H1 (cell line): Measurements from ENCODE around the gene GPR176. TPM values are rescaled to one million over a fixed set of nuclear protein-coding genes. Genes with fewer than 3 reads are reported as not detected.

Experiments used
- CTCF ChIA-PET: fragments of 300-600 bp; sonication (Branson Sonifier 250); formaldehyde crosslinking; loops from one replicate; lab custom pipeline; 2021; ENCODE audit not compliant: partially characterized antibody; lab: Charles Lee
- POLR2A ChIA-PET: fragments of 300-600 bp; sonication (Branson Sonifier 250); formaldehyde crosslinking; loops from one replicate; lab custom pipeline; 2021; ENCODE audit warnings: inconsistent platforms; ENCODE audit not compliant: partially characterized antibody; lab: Charles Lee
- DNase-seq, 2 experiments: peaks; one replicate each; pipeline versions ENCODE4 v3.0.0 to v3.0.0-alpha.2; 2010 to 2022; ENCODE audit warnings: low spot score in 2 of 2, low read depth in 1 of 2, mixed read lengths in 1 of 2
- FAIRE-seq: peaks from 2 replicates; lab custom pipeline; 2011; peaks lifted over from hg19 to GRCh38; lab: Jason Lieb, UNC
- H2AFZ ChIP-seq: 2 replicates; pipeline ENCODE4 v1.8.1; 2012; ENCODE audit warnings: low read length, inconsistent platforms
- H2AK5ac ChIP-seq: 2 replicates; pipeline ENCODE4 v1.6.1; 2013; ENCODE audit warnings: low read depth, low read length
- H2BK120ac ChIP-seq: replicated peaks from 2 replicates; pipeline ENCODE3; 2013; ENCODE audit warnings: low read depth, low read length, inconsistent platforms
- H2BK12ac ChIP-seq: 2 replicates; pipeline ENCODE4 v1.6.1; 2013; ENCODE audit warnings: low read depth, low read length
- H2BK15ac ChIP-seq: 2 replicates; pipeline ENCODE4 v1.6.1; 2013; ENCODE audit warnings: low read length
- H2BK20ac ChIP-seq: 2 replicates; pipeline ENCODE4 v1.6.1; 2013; ENCODE audit warnings: low read length
- H2BK5ac ChIP-seq: 2 replicates; pipeline ENCODE4 v1.6.1; 2013; ENCODE audit warnings: low read depth, low read length
- H3K14ac ChIP-seq: 2 replicates; pipeline ENCODE4 v1.6.1; 2013; ENCODE audit warnings: inconsistent platforms; ENCODE audit not compliant: insufficient read length
- H3K18ac ChIP-seq: 2 replicates; pipeline ENCODE4 v1.6.1; 2013; ENCODE audit warnings: low read length; ENCODE audit errors: extremely low read depth
- H3K23ac ChIP-seq: 2 replicates; pipeline ENCODE4 v1.6.1; 2013; ENCODE audit warnings: inconsistent platforms; ENCODE audit not compliant: insufficient read length
- H3K23me2 ChIP-seq: 2 replicates; pipeline ENCODE4 v1.6.1; 2013; ENCODE audit warnings: low read depth, low read length
- H3K27ac ChIP-seq: 2 replicates; pipeline ENCODE4 v1.6.1; 2011; ENCODE audit warnings: low read depth, low read length, inconsistent platforms
- H3K27me3 ChIP-seq, 4 experiments: replicated peaks in 1 of 4; 1 replicate in 1 of 4; 2 replicates in 3 of 4; pipeline versions ENCODE4 v1.6.1 to v1.8.1; 2011 to 2013; ENCODE audit warnings: low read length in 3 of 4, mild to moderate bottlenecking in 3 of 4, inconsistent platforms in 2 of 4, mixed read lengths in 2 of 4, moderate library complexity in 1 of 4; ENCODE audit not compliant: control insufficient read depth in 3 of 4, insufficient read depth in 3 of 4; ENCODE audit errors: extremely low read depth in 1 of 4
- H3K36me3 ChIP-seq, 4 experiments: 2 replicates each; pipeline versions ENCODE4 v1.6.1 to v1.8.1; 2011 to 2013; ENCODE audit warnings: mild to moderate bottlenecking in 4 of 4, low read length in 3 of 4, moderate library complexity in 2 of 4, control low read depth in 1 of 4, inconsistent platforms in 1 of 4; ENCODE audit not compliant: insufficient read depth in 4 of 4, control insufficient read depth in 2 of 4
- H3K4ac ChIP-seq: replicated peaks from 2 replicates; pipeline ENCODE3; 2013; ENCODE audit warnings: low read length, low read depth, mixed read lengths, inconsistent platforms; ENCODE audit not compliant: insufficient read length
- H3K4me1 ChIP-seq, 4 experiments: replicated peaks in 1 of 4; 1 replicate in 1 of 4; 2 replicates in 3 of 4; pipeline versions ENCODE4 v1.6.1 to v1.8.1; 2011 to 2013; ENCODE audit warnings: low read length in 3 of 4, inconsistent platforms in 2 of 4, mixed read lengths in 1 of 4; ENCODE audit not compliant: insufficient read depth in 4 of 4, control insufficient read depth in 3 of 4
- H3K4me2 ChIP-seq, 2 experiments: 2 replicates each; pipeline versions ENCODE4 v1.6.1 to v1.8.1; 2011 to 2013; ENCODE audit warnings: low read depth in 2 of 2, low read length in 2 of 2, control low read depth in 1 of 2, inconsistent platforms in 1 of 2, mild to moderate bottlenecking in 1 of 2; ENCODE audit not compliant: insufficient read depth in 1 of 2
- H3K4me3 ChIP-seq, 4 experiments: fragments of 200-600, 300-600 bp in 1 of 4; sonication (generic), shearing (Covaris generic), sonication (Bioruptor Twin) in 1 of 4; 2 replicates each; pipeline versions ENCODE4 v1.5.1 to v1.8.1; 2011 to 2016; ENCODE audit warnings: low read length in 4 of 4, low read depth in 3 of 4, control low read depth in 2 of 4, inconsistent platforms in 2 of 4, mild to moderate bottlenecking in 2 of 4, mixed read lengths in 1 of 4, moderate library complexity in 1 of 4; ENCODE audit not compliant: insufficient read depth in 2 of 4; ENCODE audit errors: extremely low read depth in 1 of 4
- H3K56ac ChIP-seq: replicated peaks from 2 replicates; pipeline ENCODE3; 2013; ENCODE audit warnings: low read depth, mild to moderate bottlenecking, mixed read lengths, low read length, inconsistent platforms; ENCODE audit not compliant: insufficient read length
- H3K79me1 ChIP-seq: 2 replicates; pipeline ENCODE4 v1.6.1; 2013; ENCODE audit warnings: low read depth, low read length, control low read depth
- H3K79me2 ChIP-seq, 2 experiments: 2 replicates each; pipeline versions ENCODE4 v1.6.1 to v1.8.1; 2012 to 2013; ENCODE audit warnings: low read length in 2 of 2, mild to moderate bottlenecking in 2 of 2, inconsistent platforms in 1 of 2; ENCODE audit not compliant: insufficient read depth in 2 of 2, control insufficient read depth in 1 of 2
- H3K9ac ChIP-seq, 4 experiments: replicated peaks in 1 of 4; 1 replicate in 1 of 4; 2 replicates in 3 of 4; pipeline versions ENCODE4 v1.6.1 to v1.8.1; 2011 to 2013; ENCODE audit warnings: low read depth in 3 of 4, low read length in 3 of 4, control low read depth in 2 of 4, mild to moderate bottlenecking in 2 of 4, moderate library complexity in 2 of 4, inconsistent platforms in 1 of 4; ENCODE audit errors: extremely low read depth in 1 of 4
- H3K9me3 ChIP-seq, 2 experiments: 2 replicates each; pipeline versions ENCODE4 v1.6.1 to v1.8.1; 2012 to 2013; ENCODE audit warnings: mild to moderate bottlenecking in 2 of 2, moderate library complexity in 2 of 2, control low read depth in 1 of 2, inconsistent platforms in 1 of 2, low read depth in 1 of 2, low read length in 1 of 2, mixed read lengths in 1 of 2; ENCODE audit not compliant: insufficient read depth in 2 of 2
- H4K20me1 ChIP-seq, 2 experiments: replicated peaks in 1 of 2; 2 replicates each; pipeline versions ENCODE3 to v1.8.1; 2011 to 2013; ENCODE audit warnings: inconsistent platforms in 2 of 2, low read length in 2 of 2, mild to moderate bottlenecking in 1 of 2; ENCODE audit not compliant: insufficient read depth in 2 of 2, control insufficient read depth in 1 of 2
- H4K5ac ChIP-seq: 2 replicates; pipeline ENCODE4 v1.6.1; 2013; ENCODE audit warnings: low read length, low read depth, mixed read lengths, inconsistent platforms; ENCODE audit not compliant: insufficient read length
- H4K8ac ChIP-seq: 2 replicates; pipeline ENCODE4 v1.8.0; 2013; ENCODE audit warnings: mild to moderate bottlenecking, moderate library complexity, low read length, inconsistent platforms; ENCODE audit not compliant: insufficient read depth; ENCODE audit errors: extremely low read depth
- H4K91ac ChIP-seq: replicated peaks from 2 replicates; pipeline ENCODE3; 2013; ENCODE audit warnings: low read length, mixed read lengths, inconsistent platforms; ENCODE audit not compliant: insufficient read length
- KDM5A ChIP-seq: fragments of 200-600 bp; IDR thresholded peaks from 2 replicates; pipeline ENCODE4 v1.7.1; 2012; ENCODE audit warnings: mild to moderate bottlenecking, low read length, inconsistent platforms, mixed read lengths
- RXRA ChIP-seq: IDR thresholded peaks from 2 replicates; pipeline ENCODE4 v1.6.1; 2011; ENCODE audit warnings: low read depth, mild to moderate bottlenecking, low read length, moderate library complexity; ENCODE audit not compliant: insufficient read depth
- SP1 ChIP-seq: IDR thresholded peaks from 2 replicates; pipeline ENCODE4 v1.6.1; 2011; ENCODE audit warnings: low read depth, low read length
- TCF12 ChIP-seq: IDR thresholded peaks from 2 replicates; pipeline ENCODE4 v1.6.1; 2011; ENCODE audit warnings: low read depth, mild to moderate bottlenecking, low read length
- TEAD4 ChIP-seq: IDR thresholded peaks from 2 replicates; pipeline ENCODE4 v1.6.1; 2012; ENCODE audit warnings: low read depth, low read length, inconsistent platforms, mixed read lengths
- USF2 ChIP-seq: IDR thresholded peaks from 2 replicates; pipeline ENCODE4 v1.6.1; 2011; ENCODE audit warnings: low read length, improper control_type of control experiment
- WGBS, 2 experiments: shearing (Covaris generic) in 1 of 2; methylation state at CpG; one replicate each; pipeline versions ENCODE4 v1.1.6 to v1.1.7; 2013 to 2015; ENCODE audit warnings: low lambda C conversion rate in 2 of 2, mixed read lengths in 2 of 2, inconsistent platforms in 1 of 2, low coverage in 1 of 2, missing lambda C conversion rate in 1 of 2; ENCODE audit not compliant: insufficient replicate concordance in 2 of 2, insufficient coverage in 1 of 2, insufficient read length in 1 of 2; ENCODE audit errors: extremely low coverage in 1 of 2, missing lambda C conversion rate in 1 of 2; 5-methylcytosine and 5-hydroxymethylcytosine counted together
- polyA plus RNA-seq, 7 experiments: library from polyadenylated mRNA; depleted of rRNA in 3 of 7; stranded (reverse) in 5 of 7; unstranded in 2 of 7; fragments of >200 nt in 5 of 7; fragments of 200-250 nt in 2 of 7; gene quantifications; 1 replicate in 5 of 7; 2 replicates in 1 of 7; 4 replicates in 1 of 7; pipeline versions ENCODE4 v1.2.1 to v1.2.3, GENCODE V29; 2011 to 2013; ENCODE audit warnings: missing spikeins in 2 of 7, mixed read lengths in 2 of 7
- total RNA-seq: library from RNA; stranded (reverse); fragmentation: NEBNext Ultra II Directional; extraction: Animal tissue kit (Norgen Biotek cat#: 25700); gene quantifications from 2 replicates; pipeline ENCODE4 v1.2.1, GENCODE V29; 2021

The GPR176 gene
- total and polyA plus RNA-seq, 2 of the 8 experiments (the other 6 are each of a cell fraction or from before 2014, with no cell fraction given) = 190 to 281 TPM

DNA sequence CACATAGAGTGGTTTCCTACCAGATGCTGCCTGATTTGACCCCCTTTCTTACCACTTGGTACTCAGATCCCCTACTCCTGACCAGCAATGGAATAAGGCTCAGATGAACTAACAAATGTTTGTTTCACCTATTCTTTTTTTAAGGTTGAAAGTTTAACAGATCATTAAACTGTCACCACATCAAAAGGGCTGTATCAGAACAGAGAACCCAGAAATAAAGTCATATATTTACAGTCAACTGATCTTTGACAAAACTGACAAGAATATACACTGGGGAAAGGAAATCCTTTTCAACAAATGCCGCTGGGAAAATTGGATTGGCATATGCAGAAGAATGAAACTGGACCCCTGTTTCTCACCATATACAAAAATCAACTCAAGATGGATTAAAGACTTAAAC lies 56.0 kb downstream of the GPR176 start:
- no peak overlapping the region for H3K56ac ChIP-seq
- DNase-seq = no peak
- H4K8ac ChIP-seq = no peak overlapping the region
- H3K9me3 ChIP-seq = no peaks in the 10 kb centered on the region
- H3K14ac ChIP-seq = no peak overlapping the region
- no peak overlapping the region for H2BK5ac ChIP-seq
- H2AFZ ChIP-seq = no peak overlapping the region
- no peak overlapping the region for H4K91ac ChIP-seq
- H2BK120ac ChIP-seq = no peak overlapping the region
- no peaks in the 10 kb centered on the region for H3K23me2 ChIP-seq
- CTCF ChIA-PET = interaction anchor here (2.0 to 6.8 kb wide), 2 partner anchors 11 to 42 kb away, joined by 9 to 34 read pairs; no protein-coding TSS in a partner anchor
- no peak overlapping the region for H2BK12ac ChIP-seq
- no peak overlapping the region for H2BK15ac ChIP-seq
- no peak overlapping the region for H3K4me2 ChIP-seq
- H4K20me1 ChIP-seq = peaks cover 3 to 7% of the 10 kb centered on the region in 2 experiments
- peaks cover 11 to 98% of the 10 kb centered on the region in 2 experiments; a peak in 3 of 4 replicates for H3K79me2 ChIP-seq
- H3K4me1 ChIP-seq = peaks cover 0 to 7% (median 0%) of the 10 kb centered on the region in 4 experiments; a peak in 2 of 7 replicates
- POLR2A ChIA-PET = no interaction called here
- peaks cover 10% of the 10 kb centered on the region for H3K79me1 ChIP-seq
- no peaks in the 10 kb centered on the region for H3K27me3 ChIP-seq
- H3K18ac ChIP-seq = no peak overlapping the region
- H2AK5ac ChIP-seq = no peak overlapping the region
- peaks cover 0 to 4% (median 0%) of the 10 kb centered on the region in 4 experiments; a peak in 2 of 8 replicates for H3K36me3 ChIP-seq
- H4K5ac ChIP-seq = no peak overlapping the region
- H3K9ac ChIP-seq = no peak overlapping the region
- H3K4me3 ChIP-seq = no peak overlapping the region
- H2BK20ac ChIP-seq = no peak overlapping the region
- H3K27ac ChIP-seq = no peak overlapping the region
- H3K4ac ChIP-seq = no peak overlapping the region
- H3K23ac ChIP-seq = no peak overlapping the region
- 100% methylated on average over 1 of the region's 1 CpG; no CpG with 5 or more reads in 1 of the 2 experiments for WGBS, 2 experiments
- TF ChIP-seq SP1 (no peak), RXRA (no peak), USF2 (no peak), TCF12 (no peak), KDM5A (no peak), TEAD4 (no peak)
- no peak for FAIRE-seq
